NCI-H524 treated with DMSO at 0.1 percent for 48 hours (cell line): ENCODE results near the gene ULK2.
"Not testable (repeated sequence)": the region's sequence is repeated elsewhere in the genome, so short reads cannot be mapped to it uniquely, and the experiment has no call there.

Experiments
- DNase-seq: peaks from one replicate; lab custom pipeline; 2025; lab: John Stamatoyannopoulos, UW

The ULK2 gene

GRCh38 chr17:19867329-19868078, at the start of gene ULK2:
TSS of gene ULK2 (minus strand) at chr17:19867936. CDS start at chr17:19867417, 519 bp downstream.
- DNase-seq: no peak

DNA sequence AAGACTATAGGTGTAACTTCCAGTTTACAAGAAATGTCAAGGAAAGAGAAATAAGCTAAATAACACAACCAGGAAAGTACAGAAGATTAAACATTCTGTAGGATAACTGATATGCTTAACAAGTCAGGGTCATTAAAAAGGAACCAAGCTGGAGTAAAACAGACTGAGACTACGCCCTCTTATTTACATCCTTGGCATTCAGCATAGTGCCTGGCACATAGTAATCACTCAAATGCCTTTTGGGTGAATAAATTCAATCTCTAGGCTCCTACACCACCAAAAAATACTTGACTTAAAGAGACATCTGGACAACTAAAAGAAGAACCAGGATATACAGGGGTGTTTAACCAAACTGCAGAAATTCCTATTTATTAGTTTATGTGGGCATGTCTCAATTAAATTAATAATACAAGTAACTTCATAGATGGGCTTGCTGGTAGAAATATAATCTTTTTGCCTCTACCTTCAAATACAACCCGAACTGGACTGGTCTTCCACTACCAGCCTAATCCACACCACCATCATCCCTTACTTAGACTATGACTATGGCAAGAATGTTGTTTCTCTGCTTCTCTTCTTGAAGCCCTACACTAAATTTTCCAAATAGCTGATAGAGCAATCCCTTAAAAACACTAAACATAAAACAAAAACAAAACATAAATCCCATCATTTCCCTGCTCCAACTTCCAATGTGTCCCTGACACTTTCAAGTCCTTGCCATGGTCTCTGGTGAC, 47.7 kb upstream of the ULK2 start:
- DNase-seq: no peak

DNA sequence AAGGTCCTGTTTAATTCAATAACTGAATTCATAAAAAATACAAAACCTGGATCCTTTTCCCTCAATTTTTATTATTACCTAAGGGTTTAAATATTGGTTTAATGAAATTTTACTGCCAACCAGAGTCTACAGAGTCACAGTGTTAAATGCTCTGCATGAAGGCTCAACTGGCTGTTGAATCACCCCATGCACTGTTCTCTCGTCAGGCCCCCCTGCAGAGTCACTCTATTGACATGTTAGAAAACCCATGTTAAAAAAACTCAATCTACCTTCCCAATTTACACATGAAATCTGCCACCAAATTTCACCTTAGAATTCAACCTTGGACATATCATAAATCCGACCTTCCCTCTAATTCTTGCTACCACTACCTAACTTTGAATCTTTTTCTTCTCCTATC, 43.3 kb upstream of the ULK2 start:
- no peak for DNase-seq

DNA sequence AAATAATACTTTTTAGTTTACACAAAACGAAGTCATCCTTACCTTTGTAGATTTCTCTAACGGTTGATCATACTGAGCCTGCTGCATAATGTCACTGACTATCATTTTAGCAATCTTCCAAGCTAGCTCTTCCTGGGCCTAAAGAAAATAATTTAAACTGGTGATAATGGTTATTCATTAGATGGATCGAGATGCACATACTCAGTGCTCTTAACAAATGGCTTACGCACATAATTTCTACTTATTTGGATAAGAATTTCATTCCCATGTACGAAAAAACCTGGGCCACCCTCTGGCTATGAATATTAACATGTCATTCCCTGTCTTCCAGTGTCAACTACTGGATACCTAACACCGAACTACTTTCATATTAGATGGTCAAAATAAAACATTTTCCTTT, 41.4 kb upstream of the ULK2 start:
- DNase-seq: no peak

DNA sequence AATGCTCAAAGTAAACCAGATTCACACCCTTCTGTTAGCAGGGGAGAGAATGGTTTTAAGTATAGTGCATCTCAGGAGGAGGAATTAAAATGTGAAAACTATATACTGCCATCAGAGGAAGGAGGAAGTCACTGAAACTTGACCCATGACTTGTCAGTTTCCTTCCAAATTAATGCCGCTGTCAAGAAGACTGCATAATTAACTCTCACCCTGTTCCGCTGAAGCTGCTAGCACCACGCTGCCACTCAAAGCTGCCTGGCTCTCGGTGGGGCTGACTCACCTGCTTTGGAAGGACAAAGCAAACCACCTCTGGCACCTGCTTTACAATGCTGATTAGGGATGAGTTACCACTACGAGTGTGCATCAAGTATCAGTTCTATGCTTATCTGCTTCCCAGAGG, 37.8 kb upstream of the ULK2 start:
- DNase-seq: no peak

- DNase-seq: no peak
These were observed 37.2 kb upstream of the ULK2 start for GRCh38 chr17:19904924-19905323.

GRCh38 chr17:19904412-19904811, 36.7 kb upstream of the ULK2 start:
- DNase-seq: no peak

- no peak for DNase-seq
These were observed 33.1 kb upstream of the ULK2 start for GRCh38 chr17:19900809-19901208.

DNA sequence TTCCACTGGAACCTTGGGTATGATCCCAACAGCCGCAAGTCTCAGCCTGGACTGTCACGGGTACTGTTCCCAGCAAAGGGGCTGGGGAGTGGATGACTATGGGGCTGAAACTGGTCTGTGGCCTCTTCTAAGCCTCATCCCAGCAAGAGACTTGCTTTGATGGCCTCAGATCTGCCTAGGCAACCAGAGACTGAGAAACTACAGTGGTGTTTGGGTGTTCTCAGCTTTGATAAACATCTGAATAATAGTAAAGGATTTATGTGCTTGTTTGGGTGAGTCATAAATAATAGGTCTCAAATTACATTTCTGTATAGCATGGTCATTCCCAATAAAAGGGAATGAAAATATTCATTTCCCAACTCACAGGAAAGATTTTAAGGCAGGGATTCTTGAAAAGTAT, 30.2 kb upstream of the ULK2 start:
- no peak for DNase-seq

DNA sequence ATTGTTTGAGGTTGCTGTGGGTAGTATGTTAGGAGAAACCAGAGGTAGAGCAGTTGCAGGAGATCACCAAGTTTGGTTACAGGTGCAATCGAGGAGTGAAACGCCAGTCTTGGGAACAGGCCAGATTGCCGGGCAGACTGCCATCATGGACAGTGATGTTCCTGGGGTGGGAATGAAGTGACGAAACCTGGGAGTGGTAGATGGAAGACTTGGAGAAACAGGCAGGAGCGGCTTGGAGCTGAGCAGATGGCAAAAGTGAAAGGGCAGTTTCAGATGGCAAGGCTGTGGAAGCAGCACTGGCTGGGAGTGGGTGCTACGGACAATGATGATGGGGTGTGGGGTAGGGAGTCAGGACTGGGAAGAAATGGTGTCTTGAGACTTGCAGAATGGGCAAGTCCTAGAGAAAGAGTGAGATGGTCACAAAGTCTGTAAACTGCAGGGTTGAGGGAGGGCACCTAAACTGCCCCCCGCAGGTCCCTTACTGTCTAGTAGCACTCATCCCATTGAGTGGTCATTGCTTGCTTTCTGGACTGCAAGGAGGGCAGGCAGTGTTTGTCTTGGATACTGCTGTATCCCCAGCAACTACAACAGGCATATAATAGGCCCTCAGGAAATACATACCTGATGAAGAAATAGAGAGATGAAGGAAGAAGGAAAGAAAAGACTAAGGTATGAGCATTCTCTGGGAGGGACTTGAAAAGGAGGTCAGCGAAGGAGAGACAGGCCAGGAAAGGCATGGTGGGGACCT, 29.5 kb upstream of the ULK2 start:
- no peak for DNase-seq

DNA sequence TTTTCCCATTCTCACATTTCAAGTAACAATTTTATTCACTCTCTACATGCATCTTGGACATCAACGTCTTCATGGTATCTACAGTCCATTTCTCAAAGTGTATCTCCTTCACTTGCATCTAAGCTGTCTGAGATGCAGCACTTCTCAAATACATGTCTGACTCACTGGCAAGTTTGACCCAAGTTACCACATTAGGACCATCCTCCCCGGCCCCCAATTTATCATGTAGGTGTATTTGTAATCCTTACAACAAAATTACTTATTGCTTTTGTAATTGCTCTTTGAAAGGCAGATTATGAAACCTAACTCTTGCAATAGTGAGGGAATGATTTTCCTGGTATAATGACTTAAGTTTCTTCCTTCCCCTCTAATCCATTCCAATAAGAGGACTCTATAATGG, 28.9 kb upstream of the ULK2 start:
- DNase-seq: no peak

DNA sequence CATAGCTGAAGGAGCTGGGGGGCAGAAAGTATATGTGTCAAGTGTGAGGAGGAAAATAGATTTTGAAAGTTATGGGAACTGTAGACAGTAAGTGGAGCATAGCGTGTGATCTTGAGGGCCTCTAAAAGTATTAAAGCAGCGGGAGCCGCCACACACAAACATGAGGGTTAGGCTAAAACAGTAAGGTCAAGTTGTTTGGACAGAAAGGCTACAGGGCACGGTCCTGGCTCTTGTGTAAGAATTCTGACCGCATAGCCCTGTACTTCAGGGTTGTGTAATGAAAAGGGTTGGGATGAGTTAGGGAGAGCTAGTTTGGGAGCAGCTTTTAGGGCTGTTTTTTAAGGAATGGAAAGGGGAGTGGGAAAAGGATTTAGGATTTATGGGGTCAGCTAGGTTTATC, 22.8 kb upstream of the ULK2 start:
- not testable (repeated sequence) for DNase-seq

DNA sequence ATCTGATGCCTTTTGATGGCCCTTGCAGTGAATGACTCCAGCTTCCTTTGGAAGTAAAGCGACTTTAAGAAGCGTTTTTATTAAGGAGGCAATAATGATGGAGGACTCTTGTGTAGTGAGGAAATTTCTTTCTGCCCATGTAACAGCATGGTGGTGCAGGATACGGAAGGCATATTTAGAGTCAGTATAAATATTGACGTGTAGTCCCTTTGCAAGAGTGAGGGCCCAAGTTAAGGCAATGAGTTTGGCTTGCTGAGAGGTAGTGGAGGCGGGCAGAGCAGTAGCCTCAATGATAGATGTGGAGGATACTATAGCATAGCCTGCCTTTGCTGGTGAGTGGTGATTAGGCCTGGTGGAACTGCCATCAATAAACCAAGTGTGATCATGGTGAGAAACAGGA, 22.3 kb upstream of the ULK2 start:
- not testable (repeated sequence) for DNase-seq

DNA sequence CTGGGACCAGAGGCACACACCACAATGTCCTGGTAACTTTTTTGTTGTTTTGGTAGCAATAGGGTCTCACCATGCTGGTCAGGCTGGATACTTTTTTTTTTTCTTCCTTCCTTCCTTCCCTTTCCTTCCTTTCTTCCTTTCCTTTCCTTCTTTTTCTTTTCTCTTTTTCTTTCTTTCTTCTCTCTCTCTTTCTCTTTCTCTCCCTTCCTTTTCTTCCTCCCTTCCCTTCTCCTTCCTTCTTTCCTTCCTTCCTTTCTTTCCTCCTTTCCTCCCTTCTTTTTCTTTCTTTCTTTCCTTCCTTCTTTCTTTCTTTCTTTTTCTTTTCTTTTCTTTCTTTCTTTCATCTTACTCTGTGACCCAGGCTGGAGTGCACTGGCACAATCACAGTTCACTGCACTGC, 18.4 kb upstream of the ULK2 start:
- no peak for DNase-seq

DNA sequence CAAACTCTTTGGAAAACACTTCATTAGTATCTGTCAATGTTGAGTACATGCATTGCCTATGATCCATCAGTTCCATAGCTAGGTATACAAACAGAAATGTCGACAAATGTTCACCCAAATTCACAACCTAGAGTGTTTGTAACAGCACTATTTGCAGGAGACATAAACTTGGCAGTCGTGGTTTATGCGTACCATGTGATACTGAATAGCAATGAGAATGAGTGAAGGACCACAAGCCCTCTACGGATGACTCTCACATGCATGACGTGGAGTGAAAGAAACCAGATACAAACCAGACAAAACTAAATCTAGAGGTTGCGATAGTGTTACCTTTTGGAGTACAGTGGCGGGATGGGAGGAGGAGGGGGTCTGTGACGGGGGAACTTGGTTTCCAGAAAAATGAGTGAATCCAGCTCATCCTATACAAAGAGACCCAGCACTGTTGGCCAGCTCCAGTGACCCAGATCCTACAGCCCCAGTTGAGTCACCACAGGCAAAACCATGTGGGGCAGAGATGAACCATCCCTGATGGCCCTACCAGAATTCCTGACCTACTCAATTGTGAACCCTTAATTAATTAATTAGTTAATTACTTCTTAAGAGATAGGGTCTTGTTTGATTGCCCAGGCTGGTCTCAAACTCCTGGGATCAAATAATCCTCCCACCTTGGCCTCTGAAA, 15.9 kb upstream of the ULK2 start:
- DNase-seq: no peak

GRCh38 chr17:19880393-19880792, 12.7 kb upstream of the ULK2 start:
- no peak for DNase-seq

DNA sequence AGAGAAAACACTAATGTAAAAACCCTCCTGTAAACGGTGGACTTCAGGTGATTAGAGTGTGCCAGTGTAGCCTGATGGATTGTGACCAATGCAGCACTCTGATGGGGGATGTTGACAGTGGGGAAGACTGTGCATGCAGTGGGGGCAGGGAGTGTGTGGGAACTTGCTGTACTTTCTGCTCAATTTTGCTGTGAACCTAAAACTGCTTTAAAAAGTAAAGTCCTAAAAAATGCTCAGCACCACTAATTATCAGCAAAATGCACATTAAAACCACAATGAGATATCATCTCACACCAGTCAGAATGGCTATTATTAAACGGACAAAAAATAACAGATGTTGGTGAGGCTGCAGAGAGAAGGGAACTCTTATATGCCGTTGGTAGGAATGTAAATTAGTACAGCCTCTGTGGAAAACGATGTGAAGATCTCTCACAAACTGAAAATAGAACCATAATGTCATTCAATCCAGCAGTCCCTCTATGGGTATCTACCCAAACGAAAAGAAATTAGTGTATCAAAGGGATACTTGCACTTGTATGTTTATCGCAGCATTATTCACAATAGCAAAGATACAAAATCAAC, 9.7 kb upstream of the ULK2 start:
- DNase-seq: no peak

- no peak for DNase-seq
These were observed 8.9 kb upstream of the ULK2 start for GRCh38 chr17:19876529-19877161.

GRCh38 chr17:19874256-19874655, 6.5 kb upstream of the ULK2 start:
- no peak for DNase-seq

GRCh38 chr17:19873346-19873745, 5.6 kb upstream of the ULK2 start:
- DNase-seq: no peak

DNA sequence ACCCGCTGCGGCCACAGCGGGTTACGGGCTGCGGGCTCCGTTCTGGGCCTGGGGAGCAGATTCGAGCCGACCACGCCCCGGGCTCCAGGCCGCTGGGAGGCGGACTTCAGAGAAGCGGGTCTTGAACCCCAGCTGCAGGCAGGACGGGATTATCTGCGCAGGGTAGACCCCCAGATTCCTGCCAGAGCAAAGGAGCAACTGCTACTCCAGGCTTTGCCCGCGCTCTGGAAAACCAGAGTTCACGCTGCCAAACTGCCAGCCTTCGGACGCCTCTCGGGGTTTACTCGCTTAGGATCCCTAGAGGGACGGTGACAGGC, 301 bp upstream of the ULK2 start:
- DNase-seq: no peak

DNA sequence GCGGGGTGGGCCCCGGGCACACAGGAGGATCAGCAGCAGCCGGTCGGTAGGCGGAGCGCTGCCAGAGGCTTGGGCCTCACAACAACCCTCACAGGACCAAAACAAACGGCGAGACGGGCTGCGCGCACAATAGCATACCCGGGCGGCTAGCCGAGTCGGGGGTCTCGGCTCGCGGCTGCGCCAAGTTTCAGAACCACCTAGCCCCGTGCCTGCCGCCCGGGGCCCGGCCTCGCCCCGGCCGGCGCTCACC, 732 bp downstream of the ULK2 start:
- DNase-seq: peak; percentile 48
